ENCODE measurements around the gene INSR. TPM values are rescaled to one million over a fixed set of nuclear protein-coding genes. Genes with fewer than 3 reads are reported as not detected.

Gene INSR
- total and polyA plus RNA-seq, 2 donors (not counting 3 experiments of a cell fraction or from before 2014, with no cell fraction given): 4.9 to 19.5 TPM

GRCh38 chr19:7172794-7173193, 121.4 kb downstream of the INSR start:
- Histone ChIP-seq H3K27ac (ENCODE audit: insufficient read depth, low read depth, low read length) (no peak overlapping the region), H3K27me3 (ENCODE audit: control insufficient read depth in 2 of 2, insufficient read depth in 2 of 2, low read length in 2 of 2) (no peaks in the 10 kb centered on the region), H4K20me1 (replicated peaks; ENCODE audit: control insufficient read depth, extremely low read depth, insufficient read depth, low read length) (no peaks in the 10 kb centered on the region), H3K9me3 (replicated peaks; ENCODE audit: control insufficient read depth, insufficient read depth, low read length) (no peaks in the 10 kb centered on the region), H3K36me3 (ENCODE audit: control insufficient read depth in 2 of 2, extremely low read depth in 1 of 2, insufficient read depth in 2 of 2, low read length in 2 of 2) (peaks cover 0 to 2% of the 10 kb centered on the region in 2 experiments), H3K9me1 (replicated peaks; ENCODE audit: control insufficient read depth, extremely low read depth, insufficient read depth, low read length) (no peaks in the 10 kb centered on the region), H3K4me2 (ENCODE audit: insufficient read depth, low read length) (no peak overlapping the region), H3K4me1 (ENCODE audit: control insufficient read depth, extremely low read depth, insufficient read depth, low read length) (peaks cover 8% of the 10 kb centered on the region), H3K9ac (replicated peaks; ENCODE audit: extremely low read depth, insufficient read depth, low read length) (no peak overlapping the region), H2AFZ (ENCODE audit: low read depth, low read length) (no peak overlapping the region), H3K4me3 (replicated peaks in 1 of 3; ENCODE audit: insufficient read depth in 1 of 3, low read depth in 1 of 3, low read length in 3 of 3) (no peak overlapping the region), H3K79me2 (ENCODE audit: control insufficient read depth, insufficient read depth, low read length) (no peaks in the 10 kb centered on the region)
- POLR2A ChIA-PET: no interaction called here
- FAIRE-seq: no peak
- no TSS peak for BruUV-seq (replicated peaks)
- dilution Hi-C loops (cut with MboI; ENCODE audit: extremely low pct_ligation_motif_present, low sequenced_read_pairs): no loop called here
- no peak for TF ChIP-seq JUN (IDR thresholded peaks at IDR 0.05; ENCODE audit: borderline replicate concordance, insufficient read depth, insufficient read length, low read depth)
- no peak for TF ChIP-seq MYC (IDR thresholded peaks at IDR 0.05; ENCODE audit: low read depth, low read length)
- no peak for TF ChIP-seq POLR2AphosphoS5 (IDR thresholded peaks at IDR 0.05; ENCODE audit: insufficient read depth, low read depth, low read length)
- no peak for TF ChIP-seq EZH2 (IDR thresholded peaks at IDR 0.05; ENCODE audit: borderline replicate concordance, low read depth, low read length, severe bottlenecking)
- no peak for DNase-seq (ENCODE audit: low read depth, low spot score)
- intact Hi-C loops (cut with micrococcal nuclease): no loop called here
- CTCF ChIA-PET: no interaction called here

DNA sequence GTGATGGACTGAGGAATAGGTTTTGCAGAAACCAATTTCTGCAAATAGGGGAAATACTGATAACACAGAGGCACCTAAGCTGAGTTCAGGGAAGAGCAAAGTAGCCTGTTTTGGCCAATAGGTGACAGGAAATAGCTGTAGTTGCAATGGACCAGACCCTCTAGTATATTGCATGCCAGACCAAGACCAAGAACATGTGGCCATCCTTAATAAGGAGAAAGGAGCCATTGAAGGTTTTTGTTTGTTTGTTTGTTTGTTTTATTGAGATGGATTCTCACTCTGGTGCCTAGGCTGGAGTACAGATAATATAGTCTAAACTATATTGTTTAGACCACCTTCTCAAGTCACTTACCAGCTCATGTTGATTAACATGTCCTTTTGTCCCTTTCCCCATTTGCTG, 123.2 kb downstream of the INSR start:
- no TSS peak for BruUV-seq (replicated peaks)
- dilution Hi-C loops (cut with MboI; ENCODE audit: extremely low pct_ligation_motif_present, low sequenced_read_pairs): no loop called here
- FAIRE-seq: no peak

More for the DNA sequence above, 123.2 kb downstream of the INSR start:
- Histone ChIP-seq H3K4me2 (ENCODE audit: insufficient read depth, low read length) (no peak overlapping the region), H3K9ac (replicated peaks; ENCODE audit: extremely low read depth, insufficient read depth, low read length) (no peak overlapping the region), H4K20me1 (replicated peaks; ENCODE audit: control insufficient read depth, extremely low read depth, insufficient read depth, low read length) (no peaks in the 10 kb centered on the region), H3K36me3 (ENCODE audit: control insufficient read depth in 2 of 2, extremely low read depth in 1 of 2, insufficient read depth in 2 of 2, low read length in 2 of 2) (peaks cover 0 to 2% of the 10 kb centered on the region in 2 experiments), H3K9me3 (replicated peaks; ENCODE audit: control insufficient read depth, insufficient read depth, low read length) (no peaks in the 10 kb centered on the region), H3K27ac (ENCODE audit: insufficient read depth, low read depth, low read length) (no peak overlapping the region), H3K27me3 (ENCODE audit: control insufficient read depth in 2 of 2, insufficient read depth in 2 of 2, low read length in 2 of 2) (no peaks in the 10 kb centered on the region), H3K4me3 (replicated peaks in 1 of 3; ENCODE audit: insufficient read depth in 1 of 3, low read depth in 1 of 3, low read length in 3 of 3) (no peak overlapping the region), H3K79me2 (ENCODE audit: control insufficient read depth, insufficient read depth, low read length) (no peaks in the 10 kb centered on the region), H2AFZ (ENCODE audit: low read depth, low read length) (no peak overlapping the region), H3K4me1 (ENCODE audit: control insufficient read depth, extremely low read depth, insufficient read depth, low read length) (peaks cover 10% of the 10 kb centered on the region), H3K9me1 (replicated peaks; ENCODE audit: control insufficient read depth, extremely low read depth, insufficient read depth, low read length) (no peaks in the 10 kb centered on the region)
- ChIA-PET POLR2A (no interaction called here), CTCF (no interaction called here)
- TF ChIP-seq GATA2 (IDR thresholded peaks at IDR 0.05; ENCODE audit: insufficient read depth, insufficient read length, low read depth, low read length): no peak
- no peak for TF ChIP-seq POLR2A (IDR thresholded peaks at IDR 0.05; ENCODE audit: low read depth, low read length)
- no peak for TF ChIP-seq FOS (IDR thresholded peaks at IDR 0.05; ENCODE audit: borderline replicate concordance, insufficient read depth, low read length)
- TF ChIP-seq JUN (IDR thresholded peaks at IDR 0.05; ENCODE audit: borderline replicate concordance, insufficient read depth, insufficient read length, low read depth): no peak
- TF ChIP-seq MAX (IDR thresholded peaks at IDR 0.05; ENCODE audit: insufficient read depth, insufficient read length): no peak
- no peak for TF ChIP-seq POLR2AphosphoS5 (IDR thresholded peaks at IDR 0.05; ENCODE audit: insufficient read depth, low read depth, low read length)
- no peak for TF ChIP-seq MYC (IDR thresholded peaks at IDR 0.05; ENCODE audit: low read depth, low read length)
- TF ChIP-seq CTCF (IDR thresholded peaks at IDR 0.05; ENCODE audit: extremely low read depth in 1 of 2, insufficient read depth in 1 of 2, low read depth in 1 of 2, low read length in 2 of 2): no peak
- TF ChIP-seq EZH2 (IDR thresholded peaks at IDR 0.05; ENCODE audit: borderline replicate concordance, low read depth, low read length, severe bottlenecking): no peak
- intact Hi-C loops (cut with micrococcal nuclease): no loop called here
- DNase-seq (ENCODE audit: low read depth, low spot score): no peak

All from endothelial cell of umbilical vein (primary cell).